Measurements from ENCODE around the gene NKAPL.
"Not testable (repeated sequence)": the region's sequence is repeated elsewhere in the genome, so short reads cannot be mapped to it uniquely, and the experiment has no call there.

- not testable (repeated sequence) for TF ChIP-seq EZH2phosphoT487 (IDR thresholded peaks at IDR 0.05; ENCODE audit: insufficient read depth, low read depth); EZH2 (IDR thresholded peaks at IDR 0.05; ENCODE audit: insufficient read depth, poor library complexity, severe bottlenecking)
These were observed 47.3 kb downstream of the NKAPL start for GRCh38 chr6:28306363-28306762.
